Right lobe of liver (tissue), 4 donors: Measurements from ENCODE around the gene LDAH.

Source experiments
- CTCF ChIP-seq, 4 donors: fragments of 200-600 bp in 3 of 4; fragments of 450-650 bp in 1 of 4; IDR thresholded peaks; one replicate each; pipeline versions ENCODE4 v1.5.1 to v1.8.0; 2016 to 2022; ENCODE audit warnings: antibody characterized with exemption in 4 of 4, mild to moderate bottlenecking in 2 of 4
- POLR2A ChIP-seq: fragments of 450-650 bp; IDR thresholded peaks from one replicate; pipeline ENCODE4 v1.6.1; 2017; ENCODE audit warnings: antibody characterized with exemption, mild to moderate bottlenecking
- donor health status: DM: no; HTN: no; CAD: no.
- donor health status: DM: no; HTN: no; CAD: no.
- donor health status: DM: no; HTN: yes; CAD: no.

- TF ChIP-seq CTCF (IDR thresholded peaks at IDR 0.05) (no peak), POLR2A (no peak)
Measured at GRCh38 chr2:20640411-20641122, 182.3 kb downstream of the LDAH start.
